Fibroblast of villous mesenchyme (primary cell): ENCODE measurements around the gene VWDE. TPM values are rescaled to one million over a fixed set of nuclear protein-coding genes. Genes with fewer than 3 reads are reported as not detected.

ENCODE experiments used
- total RNA-seq: library from RNA; depleted of rRNA; stranded (reverse); fragments of >200 nt; gene quantifications from 2 replicates; pipeline ENCODE4 v1.2.3, GENCODE V29; 2012

VWDE gene
- total RNA-seq, 1 donor = under 0.01 TPM

Other genes starting within 250 kb of the VWDE start
- gene TMEM106B, start 192.6 kb downstream of the VWDE start, total RNA-seq = 49.6 and 79.0 TPM in 2 replicates
- gene SCIN, start 166.9 kb upstream of the VWDE start, total RNA-seq = 3.9 and 4.3 TPM in 2 replicates